SU-DHL-6 (cell line): ENCODE data around the gene ALKBH5.
A peak's percentile ranks its signal among the peaks of the same experiment; 100 is the strongest.

ENCODE experiments used
- H2AFZ ChIP-seq: fragments of 200-600 bp; sonication (generic); 2 replicates; pipeline ENCODE4 v1.6.1; 2014; ENCODE audit warnings: low read depth, mild to moderate bottlenecking, moderate library complexity, mixed read lengths, antibody characterized with exemption, low read length; ENCODE audit not compliant: severe bottlenecking
- H3F3A ChIP-seq: fragments of 200-600 bp; shearing (Covaris generic); 2 replicates; pipeline ENCODE4 v1.6.0; 2016; ENCODE audit warnings: antibody characterized with exemption, mild to moderate bottlenecking; ENCODE audit not compliant: insufficient read depth
- H3K27ac ChIP-seq: fragments of 200-600 bp; sonication (generic); 2 replicates; pipeline ENCODE4 v1.5.1; 2016; ENCODE audit warnings: low read depth, mild to moderate bottlenecking, low read length, moderate library complexity, mixed read lengths
- H3K27me3 ChIP-seq: fragments of 200-600 bp; sonication (generic), shearing (Covaris generic); 2 replicates; pipeline ENCODE4 v1.6.0; 2014; ENCODE audit warnings: mild to moderate bottlenecking, low read length
- H3K36me3 ChIP-seq: fragments of 200-600 bp; sonication (generic); 2 replicates; pipeline ENCODE4 v1.6.1; 2014; ENCODE audit warnings: mild to moderate bottlenecking, low read length, mixed read lengths
- H3K4me2 ChIP-seq: fragments of 300-600, 200-600 bp; shearing (Covaris generic), sonication (generic); 2 replicates; pipeline ENCODE4 v1.6.0; 2014; ENCODE audit warnings: low read length, low read depth, mild to moderate bottlenecking; ENCODE audit not compliant: poor library complexity, severe bottlenecking
- H3K4me3 ChIP-seq: fragments of 200-600 bp; sonication (generic); 2 replicates; pipeline ENCODE4 v1.5.1; 2014; ENCODE audit warnings: antibody characterized with exemption, low read length, mild to moderate bottlenecking, mixed read lengths; ENCODE audit not compliant: insufficient read depth, poor library complexity, severe bottlenecking
- H3K79me2 ChIP-seq: fragments of 200-600 bp; sonication (generic); 2 replicates; pipeline ENCODE4 v1.6.1; 2014; ENCODE audit warnings: mild to moderate bottlenecking, low read length, moderate library complexity; ENCODE audit not compliant: insufficient read depth
- H3K9ac ChIP-seq: fragments of 200-600 bp; sonication (generic); 2 replicates; pipeline ENCODE4 v1.7.0; 2014; ENCODE audit warnings: mild to moderate bottlenecking, low read length
- H3K9me2 ChIP-seq: fragments of 200-600 bp; sonication (generic); replicated peaks from 2 replicates; pipeline ENCODE4 v1.6.1; 2014; ENCODE audit warnings: low read length; ENCODE audit not compliant: insufficient read depth
- H3K9me3 ChIP-seq: fragments of 200-600 bp; sonication (generic); 2 replicates; pipeline ENCODE4 v1.6.1; 2014; ENCODE audit warnings: low read length, mixed read lengths; ENCODE audit not compliant: insufficient read depth
- H4K20me1 ChIP-seq: fragments of 200-600 bp; sonication (generic); 2 replicates; pipeline ENCODE4 v1.6.1; 2014; ENCODE audit warnings: low read depth, mild to moderate bottlenecking, antibody characterized with exemption, low read length, moderate library complexity, mixed read lengths
- EZH2phosphoT487 ChIP-seq: fragments of 200-600 bp; sonication (generic), shearing (Covaris generic); conservative IDR thresholded peaks from 2 replicates; pipeline ENCODE4 v1.6.1; 2018; ENCODE audit warnings: mild to moderate bottlenecking, antibody characterized with exemption, low read length, moderate library complexity, mixed read lengths
- TF ChIP-seq, protein P1 (sequence below): fragments of 200-600 bp; sonication (generic); IDR thresholded peaks from one replicate; pipeline ENCODE4 v1.5.1; 2017; ENCODE audit warnings: antibody characterized with exemption, mild to moderate bottlenecking, low read length, moderate library complexity; ENCODE audit not compliant: insufficient read depth, poor library complexity, severe bottlenecking

The ALKBH5 gene

DNA sequence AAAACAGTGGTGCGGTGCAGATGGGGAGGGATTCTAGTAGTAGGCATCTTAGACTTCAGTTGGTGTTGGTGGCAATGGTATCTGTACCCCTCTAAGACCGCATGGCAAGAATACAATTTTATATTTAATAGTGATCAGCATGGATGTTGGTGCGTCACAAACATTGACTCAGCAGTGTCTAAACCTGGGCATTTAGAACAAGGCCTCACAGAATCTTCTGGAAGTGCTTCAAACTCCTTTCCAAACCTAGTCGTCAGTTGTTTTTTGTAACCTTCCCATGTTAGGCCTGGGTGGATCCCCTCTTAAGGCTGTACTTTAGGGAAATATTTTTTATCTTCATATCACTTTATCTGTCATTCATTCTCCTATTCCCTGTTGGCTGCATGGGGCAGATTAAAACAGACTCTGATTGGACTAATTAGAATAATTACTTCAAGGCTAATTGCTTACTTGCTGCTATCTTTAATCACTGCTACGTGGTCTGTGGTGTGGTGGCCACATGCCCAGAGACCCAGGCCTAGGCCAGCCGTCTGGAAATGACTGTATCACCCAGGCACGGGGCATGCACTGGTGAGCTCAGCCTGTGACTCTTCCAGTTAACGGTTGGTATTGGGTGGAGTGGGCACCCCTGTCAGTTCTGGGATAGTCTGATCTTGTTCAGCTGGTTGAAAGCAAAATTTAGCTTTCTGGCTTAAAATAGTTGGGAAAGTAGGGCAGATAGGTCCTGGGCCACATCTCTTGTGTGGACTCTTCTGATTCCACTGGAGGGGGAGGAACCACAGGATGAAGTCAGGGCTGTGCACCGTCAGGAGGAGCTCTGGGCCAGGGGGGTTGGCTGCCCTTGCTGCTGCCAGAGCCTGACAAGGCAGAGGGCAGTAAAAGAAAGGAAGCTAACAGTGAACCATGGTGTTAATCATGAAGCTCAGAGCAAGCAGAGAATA is 4.5 kb downstream of the ALKBH5 start:
- no peaks in the 10 kb centered on the region for H3K27me3 ChIP-seq
- no peak overlapping the region for H2AFZ ChIP-seq
- peak overlapping the region; percentile 88; the same call in 1 of the 2 replicates for H3K9ac ChIP-seq
- no peak overlapping the region for H3K27ac ChIP-seq
- no peaks in the 10 kb centered on the region for H3K9me2 ChIP-seq
- peaks cover 27% of the 10 kb centered on the region for H4K20me1 ChIP-seq
- no peaks in the 10 kb centered on the region for H3K9me3 ChIP-seq
- H3K4me3 ChIP-seq: no peak overlapping the region
- TF ChIP-seq EZH2phosphoT487: no peak
- TF ChIP-seq, protein P1, sequence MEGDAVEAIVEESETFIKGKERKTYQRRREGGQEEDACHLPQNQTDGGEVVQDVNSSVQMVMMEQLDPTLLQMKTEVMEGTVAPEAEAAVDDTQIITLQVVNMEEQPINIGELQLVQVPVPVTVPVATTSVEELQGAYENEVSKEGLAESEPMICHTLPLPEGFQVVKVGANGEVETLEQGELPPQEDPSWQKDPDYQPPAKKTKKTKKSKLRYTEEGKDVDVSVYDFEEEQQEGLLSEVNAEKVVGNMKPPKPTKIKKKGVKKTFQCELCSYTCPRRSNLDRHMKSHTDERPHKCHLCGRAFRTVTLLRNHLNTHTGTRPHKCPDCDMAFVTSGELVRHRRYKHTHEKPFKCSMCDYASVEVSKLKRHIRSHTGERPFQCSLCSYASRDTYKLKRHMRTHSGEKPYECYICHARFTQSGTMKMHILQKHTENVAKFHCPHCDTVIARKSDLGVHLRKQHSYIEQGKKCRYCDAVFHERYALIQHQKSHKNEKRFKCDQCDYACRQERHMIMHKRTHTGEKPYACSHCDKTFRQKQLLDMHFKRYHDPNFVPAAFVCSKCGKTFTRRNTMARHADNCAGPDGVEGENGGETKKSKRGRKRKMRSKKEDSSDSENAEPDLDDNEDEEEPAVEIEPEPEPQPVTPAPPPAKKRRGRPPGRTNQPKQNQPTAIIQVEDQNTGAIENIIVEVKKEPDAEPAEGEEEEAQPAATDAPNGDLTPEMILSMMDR: no peak
- peaks cover 3% of the 10 kb centered on the region; the same call in 1 of the 2 replicates for H3K36me3 ChIP-seq
- no peaks in the 10 kb centered on the region for H3F3A ChIP-seq
- peak overlapping the region; percentile 79 for H3K4me2 ChIP-seq
- H3K79me2 ChIP-seq: peaks cover 86% of the 10 kb centered on the region

DNA sequence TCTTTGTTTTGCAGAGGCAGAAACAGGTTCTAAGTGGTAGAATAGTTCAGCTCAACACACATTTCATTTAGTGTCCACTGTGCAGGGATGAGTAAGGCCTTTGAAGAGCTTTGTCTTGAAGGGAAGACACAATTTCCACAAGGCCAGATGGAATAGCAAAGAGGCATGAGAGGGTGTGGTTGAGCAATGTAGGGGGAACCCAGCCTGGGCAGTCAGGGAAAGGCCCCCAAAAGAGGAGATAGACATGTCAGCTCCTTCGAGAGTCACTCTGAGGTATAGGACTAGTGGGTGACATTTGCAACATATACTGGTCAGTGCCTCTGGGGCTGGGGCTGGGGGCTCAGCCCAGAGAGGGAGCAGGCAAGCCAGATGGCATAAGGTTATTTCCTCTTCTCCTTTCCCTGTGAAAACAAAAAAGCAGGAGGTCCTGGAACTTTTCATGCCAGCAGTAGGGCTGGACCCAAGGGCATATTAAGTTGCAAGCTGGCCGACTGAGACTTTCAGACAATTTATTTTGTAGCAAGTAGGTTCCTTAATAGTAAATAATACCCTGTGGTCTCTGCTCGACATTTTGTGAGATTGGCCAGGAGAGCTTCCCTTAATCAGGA is 7.1 kb downstream of the ALKBH5 start:
- no peaks in the 10 kb centered on the region for H3F3A ChIP-seq
- no peak overlapping the region for H3K27ac ChIP-seq
- no peaks in the 10 kb centered on the region for H3K9me2 ChIP-seq
- H3K9ac ChIP-seq: no peak overlapping the region
- H4K20me1 ChIP-seq: peaks cover 20% of the 10 kb centered on the region
- no peak overlapping the region for H3K4me3 ChIP-seq
- H3K36me3 ChIP-seq: peaks cover 7% of the 10 kb centered on the region; the same call in 1 of the 2 replicates
- no peaks in the 10 kb centered on the region for H3K9me3 ChIP-seq
- H2AFZ ChIP-seq: no peak overlapping the region
- TF ChIP-seq EZH2phosphoT487: no peak
- TF ChIP-seq, protein P1: no peak
- H3K27me3 ChIP-seq: no peaks in the 10 kb centered on the region
- H3K4me2 ChIP-seq: no peak overlapping the region
- H3K79me2 ChIP-seq: peaks cover 87% of the 10 kb centered on the region

DNA sequence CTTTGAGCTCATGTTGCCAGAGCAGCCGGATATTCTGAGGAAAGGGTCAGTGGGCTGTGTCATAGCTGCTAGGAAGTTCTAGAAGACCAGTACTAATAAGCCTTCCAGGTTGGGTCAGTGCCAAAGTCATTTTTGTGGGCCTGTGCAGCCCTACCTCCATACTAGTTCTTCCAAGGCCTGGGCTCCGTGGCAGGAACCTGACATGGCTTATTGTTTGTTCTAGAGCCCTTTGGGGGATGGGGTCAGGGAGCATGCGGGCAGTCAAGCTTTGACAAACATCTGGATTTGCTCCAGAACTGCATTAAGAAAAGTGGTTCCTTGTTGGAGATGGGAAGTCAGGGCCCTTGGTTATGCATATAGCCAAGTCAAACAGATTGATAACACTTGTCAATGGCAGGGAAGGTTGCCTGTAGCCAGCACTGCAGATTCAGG is 7.6 kb downstream of the ALKBH5 start:
- Histone ChIP-seq H3K4me2 (no peak overlapping the region), H3K9me3 (no peaks in the 10 kb centered on the region)

More for the DNA sequence above, 7.6 kb downstream of the ALKBH5 start:
- no peaks in the 10 kb centered on the region for H3K9me2 ChIP-seq
- no peaks in the 10 kb centered on the region for H3K27me3 ChIP-seq
- H3K4me3 ChIP-seq: no peak overlapping the region
- H4K20me1 ChIP-seq: peaks cover 15% of the 10 kb centered on the region
- no peak overlapping the region for H3K9ac ChIP-seq
- H3K27ac ChIP-seq: no peak overlapping the region
- H3K36me3 ChIP-seq: peaks cover 8% of the 10 kb centered on the region; the same call in 1 of the 2 replicates
- H3F3A ChIP-seq: no peaks in the 10 kb centered on the region
- TF ChIP-seq, protein P1: no peak
- TF ChIP-seq EZH2phosphoT487: no peak
- no peak overlapping the region for H2AFZ ChIP-seq
- peaks cover 87% of the 10 kb centered on the region for H3K79me2 ChIP-seq
